Transverse colon (tissue), 4 donors: ENCODE results near the gene ME3. TPM values are rescaled to one million over a fixed set of nuclear protein-coding genes. Genes with fewer than 3 reads are reported as not detected.

ENCODE experiments used
- DNase-seq: peaks from one replicate; pipeline ENCODE4 v3.0.0-alpha.2; 2019
- H3K27ac ChIP-seq, 4 donors: fragments of 200-600 bp; sonication (generic); 2 replicates each; pipeline ENCODE4 v1.5.1; 2016 to 2018; ENCODE audit warnings: inconsistent platforms in 4 of 4
- H3K27me3 ChIP-seq: fragments of 200-600 bp; sonication (generic); 2 replicates; pipeline ENCODE4 v1.5.1; 2017; ENCODE audit warnings: inconsistent platforms
- H3K36me3 ChIP-seq, 4 donors: fragments of 200-600 bp; sonication (generic); 2 replicates each; pipeline ENCODE4 v1.5.1; 2017 to 2019; ENCODE audit warnings: inconsistent platforms in 4 of 4
- H3K4me1 ChIP-seq, 4 donors: fragments of 200-600 bp; sonication (generic); 2 replicates each; pipeline ENCODE4 v1.5.1; 2017 to 2020; ENCODE audit warnings: inconsistent platforms in 4 of 4
- H3K4me3 ChIP-seq, 4 donors: fragments of 200-600 bp; sonication (generic); 1 replicate in 1 of 4; 2 replicates in 3 of 4; pipeline versions ENCODE4 v1.5.1 to v1.6.1; 2017 to 2019; ENCODE audit warnings: inconsistent platforms in 4 of 4
- H3K9me3 ChIP-seq, 2 donors: fragments of 200-600 bp; sonication (generic); 2 replicates each; pipeline ENCODE4 v1.5.1; 2017 to 2019; ENCODE audit warnings: inconsistent platforms in 2 of 2
- EP300 ChIP-seq: sonication (generic); formaldehyde crosslinking; IDR thresholded peaks from one replicate; pipeline ENCODE4 v1.6.1; 2017; ENCODE audit warnings: antibody characterized with exemption, low read depth
- POLR2A ChIP-seq: fragments of 450-650 bp; IDR thresholded peaks from one replicate; pipeline ENCODE4 v1.6.1; 2016; ENCODE audit warnings: antibody characterized with exemption, mild to moderate bottlenecking, moderate library complexity
- POLR2AphosphoS5 ChIP-seq, 3 donors: sonication (generic); formaldehyde crosslinking; IDR thresholded peaks; one replicate each; pipeline ENCODE4 v1.6.1; 2016; ENCODE audit warnings: antibody characterized with exemption in 3 of 3
- WGBS, 2 donors: methylation state at CpG; one replicate each; pipeline ENCODE4 v1.1.5; 2018; ENCODE audit warnings: low coverage in 1 of 2; 5-methylcytosine and 5-hydroxymethylcytosine counted together
- in situ Hi-C, 4 donors: fragments of 200-750 bp; cut with MboI; loops; one replicate each; pipeline versions ENCODE4 v1.15.0 to v1.15.1; 2017; ENCODE audit warnings: low sequenced_read_pairs in 3 of 4, low pct_ligation_motif_present in 1 of 4, low pct_unique_long_range_greater_than_20kb in 1 of 4
- intact Hi-C: fragments of 100-400 bp; cut with DNase I; formaldehyde crosslinking; loops from one replicate; pipeline ENCODE4 v1.15.1; 2023; ENCODE audit warnings: low total_unique reads
- total RNA-seq, 4 donors: library from RNA; depleted of rRNA; stranded (reverse); fragments of >200 nt; gene quantifications; one replicate each; pipeline ENCODE4 v1.1.0, GENCODE V29; 2016
- TF ChIP-seq, protein P1 (sequence below), 5 experiments: fragments of 200-600 bp in 3 of 5; fragments of 450-650 bp in 2 of 5; sonication (generic) in 3 of 5; IDR thresholded peaks; 1 replicate in 2 of 5; 2 replicates in 3 of 5; pipeline ENCODE4 v1.5.1; 2016 to 2017; ENCODE audit warnings: antibody characterized with exemption in 5 of 5, inconsistent platforms in 3 of 5, mild to moderate bottlenecking in 2 of 5, moderate library complexity in 1 of 5

ME3 gene
- total RNA-seq, 4 donors from 2014 or later = 91.8 to 258 (median 116) TPM

- Histone ChIP-seq H3K4me1 (no peaks in the 10 kb centered on the region), H3K36me3 (no peaks in the 10 kb centered on the region), H3K27me3 (no peaks in the 10 kb centered on the region), H3K4me3 (no peak overlapping the region), H3K9me3 (no peaks in the 10 kb centered on the region), H3K27ac (no peak overlapping the region)
- in situ Hi-C loops = loop anchor here in 3 of 4 donors (10.0 to 25.0 kb wide), 4 partner anchors 153 to 199 kb away; partner anchors contain the start of gene PRSS23 (in 1 of the 3)
- TF ChIP-seq, protein P1, sequence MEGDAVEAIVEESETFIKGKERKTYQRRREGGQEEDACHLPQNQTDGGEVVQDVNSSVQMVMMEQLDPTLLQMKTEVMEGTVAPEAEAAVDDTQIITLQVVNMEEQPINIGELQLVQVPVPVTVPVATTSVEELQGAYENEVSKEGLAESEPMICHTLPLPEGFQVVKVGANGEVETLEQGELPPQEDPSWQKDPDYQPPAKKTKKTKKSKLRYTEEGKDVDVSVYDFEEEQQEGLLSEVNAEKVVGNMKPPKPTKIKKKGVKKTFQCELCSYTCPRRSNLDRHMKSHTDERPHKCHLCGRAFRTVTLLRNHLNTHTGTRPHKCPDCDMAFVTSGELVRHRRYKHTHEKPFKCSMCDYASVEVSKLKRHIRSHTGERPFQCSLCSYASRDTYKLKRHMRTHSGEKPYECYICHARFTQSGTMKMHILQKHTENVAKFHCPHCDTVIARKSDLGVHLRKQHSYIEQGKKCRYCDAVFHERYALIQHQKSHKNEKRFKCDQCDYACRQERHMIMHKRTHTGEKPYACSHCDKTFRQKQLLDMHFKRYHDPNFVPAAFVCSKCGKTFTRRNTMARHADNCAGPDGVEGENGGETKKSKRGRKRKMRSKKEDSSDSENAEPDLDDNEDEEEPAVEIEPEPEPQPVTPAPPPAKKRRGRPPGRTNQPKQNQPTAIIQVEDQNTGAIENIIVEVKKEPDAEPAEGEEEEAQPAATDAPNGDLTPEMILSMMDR (IDR thresholded peaks at IDR 0.05) = no peak
- no peak for TF ChIP-seq POLR2A
- no peak for TF ChIP-seq EP300
- TF ChIP-seq POLR2AphosphoS5 (IDR thresholded peaks at IDR 0.05) = no peak
- intact Hi-C loops = no loop called here
- DNase-seq = no peak
Observed at GRCh38 chr11:86615487-86615886, 56.9 kb downstream of the ME3 start.

- no peak for DNase-seq
- Histone ChIP-seq H3K9me3 (no peaks in the 10 kb centered on the region), H3K27me3 (no peaks in the 10 kb centered on the region), H3K4me3 (no peak overlapping the region), H3K27ac (peak overlapping the region in 2 of 4 donors; percentile 17 to 53), H3K36me3 (no peaks in the 10 kb centered on the region), H3K4me1 (peaks cover 7 to 20% (median 10%) of the 10 kb centered on the region in 4 donors)
- peak; percentile 75 to 91 (median 77) for TF ChIP-seq POLR2AphosphoS5 (IDR thresholded peaks at IDR 0.05)
- peak; percentile 43 for TF ChIP-seq EP300
- TF ChIP-seq, protein P1 (IDR thresholded peaks at IDR 0.05) = no peak
- in situ Hi-C loops = loop anchor here in 3 of 4 donors (5.0 to 25.0 kb wide), 5 partner anchors 148 to 207 kb away; partner anchors contain the start of gene PRSS23 (in 1 of the 3)
- WGBS, 2 donors = 61 to 66% methylated on average over 3 to 5 of the region's 5 CpGs
- intact Hi-C loops = no loop called here
Observed at GRCh38 chr11:86610559-86611341, 61.7 kb downstream of the ME3 start.

DNA sequence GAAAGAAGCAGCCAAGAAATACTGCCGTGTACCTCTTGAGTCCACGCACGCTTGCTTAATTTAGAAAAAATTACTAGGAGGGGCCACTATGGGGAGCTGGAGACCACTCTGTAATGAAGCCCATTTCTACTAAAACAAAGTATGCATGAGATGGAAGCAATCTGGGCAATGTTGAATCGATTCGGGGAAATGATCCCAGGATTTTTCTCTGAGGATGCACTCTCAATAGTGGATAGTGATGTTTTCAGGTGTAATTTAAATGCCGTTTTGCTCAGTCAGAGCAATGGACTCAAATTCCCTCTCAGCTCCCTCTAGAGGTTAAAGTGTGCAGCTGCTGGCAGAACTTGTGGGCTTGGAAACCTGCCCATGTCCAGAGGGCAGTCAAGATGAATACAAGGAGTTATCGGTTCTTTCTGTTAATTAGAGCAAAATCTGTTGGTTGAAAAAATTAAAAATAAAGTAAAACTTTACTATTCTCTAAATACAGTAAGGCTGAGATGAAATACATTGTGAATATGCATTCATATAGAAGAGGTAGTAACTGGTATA lies 64.1 kb downstream of the ME3 start:
- TF ChIP-seq, protein P1 (IDR thresholded peaks at IDR 0.05) = peak; percentile 85 to 90 (median 87)
- no peak for TF ChIP-seq EP300
- TF ChIP-seq POLR2AphosphoS5 (IDR thresholded peaks at IDR 0.05) = peak in 1 of 3 donors; percentile 43
- TF ChIP-seq POLR2A = no peak
- intact Hi-C loops (loop anchor here (5.0 kb wide), 1 partner anchor 209 kb away; no protein-coding TSS in a partner anchor), in situ Hi-C loops (loop anchor here in 2 of 4 donors (25.0 kb wide), 2 partner anchors 146 to 204 kb away; partner anchors contain the start of gene PRSS23 (in 1 of the 2))
- H3K27me3 ChIP-seq = no peaks in the 10 kb centered on the region
- WGBS, 2 donors = 13% methylated on average over 7 of the region's 7 CpGs
- H3K9me3 ChIP-seq = no peaks in the 10 kb centered on the region
- H3K4me1 ChIP-seq = peaks cover 7 to 20% (median 10%) of the 10 kb centered on the region in 4 donors
- H3K4me3 ChIP-seq = no peak overlapping the region
- peak; percentile 75 for DNase-seq
- no peaks in the 10 kb centered on the region for H3K36me3 ChIP-seq
- H3K27ac ChIP-seq = peak overlapping the region; percentile 2 to 56 (median 34)

DNA sequence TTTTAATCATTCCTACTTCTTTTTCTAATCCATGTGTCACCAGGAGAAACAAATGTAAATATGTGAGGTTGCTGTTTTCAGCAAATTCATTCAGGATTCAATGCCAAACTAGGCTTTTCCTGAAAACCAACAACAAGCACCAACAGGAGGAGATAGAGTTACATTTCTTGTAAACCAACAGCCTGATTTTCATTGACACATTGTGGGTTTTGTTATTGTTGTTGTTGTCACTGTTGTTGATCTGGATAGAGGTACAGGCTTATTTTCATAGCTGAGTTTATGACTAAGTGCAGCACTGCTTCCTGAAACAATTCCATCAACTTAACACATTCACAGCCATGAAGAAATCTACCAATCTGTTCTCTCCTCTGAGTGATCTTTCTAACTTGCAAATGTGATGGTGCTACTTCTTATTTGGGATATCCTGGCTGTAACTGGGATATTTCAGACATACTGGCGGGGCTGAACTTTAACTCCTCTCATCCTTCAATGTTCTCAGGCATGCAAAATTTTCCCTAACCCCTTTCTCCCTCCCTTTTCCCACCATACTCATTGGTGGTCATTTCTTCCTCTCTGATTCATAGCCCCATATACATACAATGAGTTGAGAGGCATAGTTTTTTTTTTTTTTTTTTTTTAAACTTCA lies 65.5 kb downstream of the ME3 start:
- DNase-seq = no peak
- TF ChIP-seq POLR2A = no peak
- TF ChIP-seq POLR2AphosphoS5 (IDR thresholded peaks at IDR 0.05) = no peak
- TF ChIP-seq EP300 = no peak
- TF ChIP-seq, protein P1 (IDR thresholded peaks at IDR 0.05) = no peak
- 59 to 80% methylated on average over 1 of the region's 1 CpG for WGBS, 2 donors
- Histone ChIP-seq H3K9me3 (no peaks in the 10 kb centered on the region), H3K36me3 (no peaks in the 10 kb centered on the region), H3K27me3 (no peaks in the 10 kb centered on the region), H3K27ac (peak overlapping the region in 3 of 4 donors; percentile 2 to 56 (median 48)), H3K4me1 (peaks cover 7 to 20% (median 10%) of the 10 kb centered on the region in 4 donors), H3K4me3 (no peak overlapping the region)
- intact Hi-C loops (loop anchor here (5.0 kb wide), 1 partner anchor 210 kb away; no protein-coding TSS in a partner anchor), in situ Hi-C loops (loop anchor here in 2 of 4 donors (25.0 kb wide), 2 partner anchors 145 to 205 kb away; partner anchors contain the start of gene PRSS23 (in 1 of the 2))
